AG10803 (cell line): ENCODE results near the gene KIF18B.

ENCODE experiments used
- DNase-seq: peaks from one replicate; pipeline ENCODE4 v3.0.0; 2010; ENCODE audit warnings: low read depth
- H3K4me3 ChIP-seq: 2 replicates; pipeline ENCODE4 v1.5.1; 2011; ENCODE audit warnings: mild to moderate bottlenecking, low read length, control low read depth
- CTCF ChIP-seq: conservative IDR thresholded peaks from 2 replicates; pipeline ENCODE4 v1.5.1; 2011; ENCODE audit warnings: mild to moderate bottlenecking, low read length, control low read depth, inconsistent platforms

Gene KIF18B

GRCh38 chr17:44947461-44948314 is at the start of gene KIF18B:
KIF18B (minus strand) TSS chr17:44947773; CDS start chr17:44936344, 11,429 bp downstream.
- TF ChIP-seq CTCF: 0 out of 2 replicates have a peak, but pooled peaks have one; percentile 9
- peak; percentile 94 for DNase-seq
- H3K4me3 ChIP-seq: peak within 1 kb of the TSS; percentile 94

- no peak for TF ChIP-seq CTCF
- no peak for DNase-seq
- H3K4me3 ChIP-seq: no peak overlapping the region
Measured at GRCh38 chr17:44996304-44996703, 48.7 kb upstream of the KIF18B start.

- no peak overlapping the region for H3K4me3 ChIP-seq
- TF ChIP-seq CTCF: no peak
- no peak for DNase-seq
Measured at GRCh38 chr17:44995436-44996001, 47.9 kb upstream of the KIF18B start.

- H3K4me3 ChIP-seq: no peak overlapping the region
- TF ChIP-seq CTCF: no peak
- DNase-seq: no peak
Measured at GRCh38 chr17:44992242-44992939, 44.8 kb upstream of the KIF18B start.

- DNase-seq: no peak
- no peak for TF ChIP-seq CTCF
- H3K4me3 ChIP-seq: no peak overlapping the region
Measured at GRCh38 chr17:44990994-44991393, 43.4 kb upstream of the KIF18B start.

- TF ChIP-seq CTCF: no peak
- no peak for DNase-seq
- H3K4me3 ChIP-seq: no peak overlapping the region
Measured at GRCh38 chr17:44989552-44990138, 42.1 kb upstream of the KIF18B start.
